Colonic mucosa (tissue), 4 donors: ENCODE data around the gene GPR146. TPM values are rescaled to one million over a fixed set of nuclear protein-coding genes. Genes with fewer than 3 reads are reported as not detected.

Experiments
- DNase-seq: peaks from one replicate; pipeline ENCODE4 v3.0.0-alpha.2; 2020
- H3K27ac ChIP-seq: fragments of 200-600 bp; one replicate; pipeline ENCODE4 v1.8.0; 2021
- H3K27me3 ChIP-seq: fragments of 200-600 bp; one replicate; pipeline ENCODE4 v1.8.0; 2021
- H3K36me3 ChIP-seq: fragments of 200-600 bp; one replicate; pipeline ENCODE4 v1.8.0; 2021
- H3K4me1 ChIP-seq: fragments of 200-600 bp; one replicate; pipeline ENCODE4 v1.8.0; 2021; ENCODE audit warnings: mild to moderate bottlenecking
- H3K4me3 ChIP-seq: fragments of 200-600 bp; one replicate; pipeline ENCODE4 v1.8.0; 2021
- H3K9ac ChIP-seq, 2 donors: one replicate each; pipeline ENCODE4 v1.7.0; 2013; ENCODE audit warnings: control low read depth in 2 of 2, low read depth in 2 of 2, low read length in 2 of 2
- H3K9me3 ChIP-seq: fragments of 200-600 bp; one replicate; pipeline ENCODE4 v1.8.0; 2021
- intact Hi-C: fragments of 100-400 bp; cut with DNase I; formaldehyde crosslinking; loops from one replicate; pipeline ENCODE4 v1.14.1; 2022
- total RNA-seq, 2 donors: library from RNA; stranded (reverse); fragmentation: NEBNext Ultra II Directional in 1 of 2; extraction: Animal tissue kit (Norgen Biotek cat#: 25700) in 1 of 2; gene quantifications; one replicate each; pipeline ENCODE4 v1.2.1, GENCODE V29; 2021
- TF ChIP-seq, protein P1 (sequence below): fragments of 200-600 bp; IDR thresholded peaks from one replicate; pipeline ENCODE4 v1.8.0; 2022; ENCODE audit warnings: antibody characterized with exemption, mild to moderate bottlenecking
- donor health status: healthy.
- donor health status: DM: no; HTN: no; CAD: no.
- donor health status: DM: no; HTN: no; CAD: no.

Gene GPR146
- total RNA-seq, 2 donors from 2014 or later = 2.9 to 9.0 TPM

DNA sequence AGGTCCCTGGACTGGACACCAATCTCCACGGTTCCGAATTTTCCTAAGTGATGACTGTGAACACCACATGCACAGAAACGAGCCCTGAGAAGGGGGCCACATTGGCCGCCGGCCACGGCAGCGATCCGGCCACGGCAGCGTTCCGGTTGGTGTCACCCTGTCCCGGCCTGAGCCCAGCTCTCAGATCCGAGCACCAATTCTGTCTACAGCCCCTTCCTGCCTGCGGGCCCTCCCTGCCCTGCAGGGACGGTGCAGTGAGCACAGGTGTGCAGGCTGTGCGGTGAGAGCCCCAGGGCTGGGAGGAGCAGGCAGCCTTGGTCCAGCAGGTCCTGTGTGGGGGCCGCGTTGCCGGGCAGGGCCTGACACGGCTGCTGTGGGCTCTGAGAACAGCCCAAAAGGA lies 29.7 kb upstream of the GPR146 start:
- TF ChIP-seq, protein P1, sequence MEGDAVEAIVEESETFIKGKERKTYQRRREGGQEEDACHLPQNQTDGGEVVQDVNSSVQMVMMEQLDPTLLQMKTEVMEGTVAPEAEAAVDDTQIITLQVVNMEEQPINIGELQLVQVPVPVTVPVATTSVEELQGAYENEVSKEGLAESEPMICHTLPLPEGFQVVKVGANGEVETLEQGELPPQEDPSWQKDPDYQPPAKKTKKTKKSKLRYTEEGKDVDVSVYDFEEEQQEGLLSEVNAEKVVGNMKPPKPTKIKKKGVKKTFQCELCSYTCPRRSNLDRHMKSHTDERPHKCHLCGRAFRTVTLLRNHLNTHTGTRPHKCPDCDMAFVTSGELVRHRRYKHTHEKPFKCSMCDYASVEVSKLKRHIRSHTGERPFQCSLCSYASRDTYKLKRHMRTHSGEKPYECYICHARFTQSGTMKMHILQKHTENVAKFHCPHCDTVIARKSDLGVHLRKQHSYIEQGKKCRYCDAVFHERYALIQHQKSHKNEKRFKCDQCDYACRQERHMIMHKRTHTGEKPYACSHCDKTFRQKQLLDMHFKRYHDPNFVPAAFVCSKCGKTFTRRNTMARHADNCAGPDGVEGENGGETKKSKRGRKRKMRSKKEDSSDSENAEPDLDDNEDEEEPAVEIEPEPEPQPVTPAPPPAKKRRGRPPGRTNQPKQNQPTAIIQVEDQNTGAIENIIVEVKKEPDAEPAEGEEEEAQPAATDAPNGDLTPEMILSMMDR = no peak
- Histone ChIP-seq H3K4me1 (no peaks in the 10 kb centered on the region), H3K9ac (no peak overlapping the region), H3K4me3 (no peak overlapping the region), H3K27ac (no peak overlapping the region), H3K27me3 (no peaks in the 10 kb centered on the region), H3K9me3 (no peaks in the 10 kb centered on the region), H3K36me3 (no peaks in the 10 kb centered on the region)
- intact Hi-C loops = no loop called here
- DNase-seq = no peak

DNA sequence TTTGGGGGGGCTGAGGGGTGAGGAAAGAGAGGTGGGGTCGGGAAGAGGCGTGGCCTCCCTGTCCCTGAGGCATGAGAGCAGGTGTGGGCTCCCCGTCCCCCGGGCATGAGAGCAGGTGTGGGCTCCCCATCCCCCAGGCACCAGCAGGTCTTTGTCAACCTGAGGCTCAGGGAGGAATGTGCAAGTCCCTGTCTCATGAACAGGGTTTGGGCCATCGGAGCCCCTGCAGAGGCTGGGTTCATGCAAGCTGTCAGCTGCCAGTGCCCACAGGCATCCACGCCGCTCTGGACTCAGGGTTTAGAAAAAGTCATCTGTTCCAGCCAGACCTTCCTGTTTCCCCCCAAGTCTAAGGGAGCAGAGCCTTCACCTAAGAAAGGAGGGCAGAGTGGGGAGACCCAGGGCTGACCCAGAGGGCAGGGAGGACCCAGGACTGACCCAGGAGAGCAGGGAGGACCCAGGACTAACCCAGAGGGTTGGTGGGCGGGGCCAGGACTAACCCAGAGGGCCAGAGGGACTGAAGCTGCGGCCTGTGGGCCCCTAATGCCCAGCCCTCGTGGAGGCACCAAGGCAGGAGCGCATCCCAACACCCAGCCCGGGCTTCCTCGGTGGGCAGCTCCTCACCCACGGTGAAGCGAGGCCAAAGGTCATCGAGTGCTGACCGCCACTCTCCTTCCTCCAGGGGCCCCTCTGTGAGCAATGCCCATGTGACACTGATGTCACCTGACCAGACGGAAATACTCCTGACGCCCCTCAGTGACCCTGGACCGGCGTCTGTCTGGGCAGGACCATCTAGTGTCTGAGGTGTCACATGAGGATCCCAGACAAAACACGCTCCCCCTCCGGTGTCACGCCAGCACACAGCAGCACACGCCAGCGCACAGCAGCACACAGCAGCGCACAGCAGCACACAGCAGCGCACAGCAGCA lies 28.9 kb upstream of the GPR146 start:
- Histone ChIP-seq H3K4me1 (no peaks in the 10 kb centered on the region), H3K9me3 (no peaks in the 10 kb centered on the region), H3K27me3 (no peaks in the 10 kb centered on the region), H3K4me3 (no peak overlapping the region), H3K36me3 (no peaks in the 10 kb centered on the region), H3K27ac (no peak overlapping the region), H3K9ac (no peak overlapping the region)
- intact Hi-C loops = no loop called here
- TF ChIP-seq, protein P1 = no peak
- no peak for DNase-seq

DNA sequence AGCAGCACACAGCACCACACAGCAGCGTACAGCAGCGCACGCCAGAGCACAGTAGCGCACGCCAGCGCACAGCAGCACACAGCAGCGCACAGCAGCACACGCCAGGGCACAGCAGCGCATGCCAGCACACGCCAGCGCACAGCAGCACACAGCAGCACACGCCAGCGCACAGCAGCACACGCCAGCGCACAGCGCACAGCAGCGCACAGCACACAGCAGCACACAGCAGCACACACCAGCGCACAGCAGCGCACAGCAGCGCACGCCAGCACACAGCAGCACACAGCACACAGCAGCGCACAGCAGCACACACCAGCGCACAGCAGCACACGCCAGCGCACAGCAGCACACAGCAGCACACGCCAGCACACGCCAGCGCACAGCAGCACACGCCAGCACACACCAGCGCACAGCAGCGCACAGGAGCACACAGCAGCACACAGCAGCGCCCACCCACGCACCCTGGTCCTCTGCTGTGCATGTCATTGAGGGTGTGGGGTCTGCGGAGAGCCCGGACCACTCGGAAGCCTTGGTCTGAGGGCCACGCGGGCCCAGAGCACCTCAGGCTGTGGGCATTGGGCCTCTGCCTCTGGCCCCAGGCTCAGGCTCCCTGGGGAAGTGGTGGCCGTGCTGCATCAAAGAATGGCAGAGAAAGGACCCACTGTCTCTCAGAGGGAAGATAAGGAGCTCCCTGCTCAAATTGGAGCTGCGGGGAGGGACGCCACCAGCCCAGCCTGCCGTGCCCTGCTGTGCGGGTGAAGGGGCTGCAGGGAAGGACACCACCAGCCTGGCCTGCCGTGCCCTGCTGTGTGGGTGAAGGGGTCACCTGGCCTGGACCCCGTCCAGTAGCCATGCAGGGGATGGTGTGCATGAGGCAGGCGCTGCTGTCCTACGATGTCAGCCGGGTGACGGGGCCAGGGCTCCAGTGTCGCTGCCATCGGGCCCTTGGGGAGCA lies 27.5 kb upstream of the GPR146 start:
- TF ChIP-seq, protein P1 = no peak
- no peak overlapping the region for H3K27ac ChIP-seq
- no peaks in the 10 kb centered on the region for H3K9me3 ChIP-seq
- no peaks in the 10 kb centered on the region for H3K4me1 ChIP-seq
- DNase-seq = no peak
- H3K36me3 ChIP-seq = no peaks in the 10 kb centered on the region
- intact Hi-C loops = no loop called here
- no peak overlapping the region for H3K9ac ChIP-seq
- no peak overlapping the region for H3K4me3 ChIP-seq
- no peaks in the 10 kb centered on the region for H3K27me3 ChIP-seq

DNA sequence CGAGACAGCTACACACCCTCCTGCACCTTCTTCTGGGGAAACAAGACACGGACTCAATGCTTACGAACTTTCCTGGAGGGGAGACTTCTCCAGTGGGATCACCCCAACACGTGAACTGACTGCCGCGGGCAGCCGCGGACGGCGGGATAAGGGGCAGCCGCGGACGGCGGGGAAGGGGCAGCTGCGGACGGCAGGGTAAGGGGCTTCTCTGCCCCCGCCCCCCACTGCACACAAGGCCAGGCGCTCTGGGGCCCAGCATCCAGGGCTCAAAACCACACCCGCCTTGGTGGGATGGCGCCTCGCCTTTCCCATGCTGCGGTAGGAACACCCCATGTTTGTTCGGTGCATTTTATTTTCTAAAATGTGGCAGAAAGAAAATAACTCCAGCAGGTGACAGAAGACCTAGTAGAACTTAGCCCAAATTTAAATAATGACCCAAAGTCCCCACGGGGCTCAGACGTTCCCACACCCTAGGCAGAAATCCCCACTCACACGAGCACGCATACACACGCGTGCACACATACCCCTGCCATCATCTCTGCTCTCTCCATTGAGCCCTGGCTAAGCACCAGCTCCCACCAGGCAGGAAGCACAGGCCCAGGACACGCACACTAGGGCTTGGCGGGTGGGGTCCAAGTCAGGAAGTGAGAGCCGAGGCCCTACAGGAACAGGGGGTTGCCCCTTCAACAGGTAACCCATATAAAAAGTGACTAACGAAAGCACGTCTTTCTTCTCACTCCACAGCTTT lies 26.6 kb upstream of the GPR146 start:
- Histone ChIP-seq H3K27me3 (no peaks in the 10 kb centered on the region), H3K36me3 (no peaks in the 10 kb centered on the region), H3K4me3 (no peak overlapping the region), H3K27ac (no peak overlapping the region), H3K9ac (no peak overlapping the region), H3K9me3 (no peaks in the 10 kb centered on the region), H3K4me1 (no peaks in the 10 kb centered on the region)
- TF ChIP-seq, protein P1 = no peak
- intact Hi-C loops = no loop called here
- no peak for DNase-seq

DNA sequence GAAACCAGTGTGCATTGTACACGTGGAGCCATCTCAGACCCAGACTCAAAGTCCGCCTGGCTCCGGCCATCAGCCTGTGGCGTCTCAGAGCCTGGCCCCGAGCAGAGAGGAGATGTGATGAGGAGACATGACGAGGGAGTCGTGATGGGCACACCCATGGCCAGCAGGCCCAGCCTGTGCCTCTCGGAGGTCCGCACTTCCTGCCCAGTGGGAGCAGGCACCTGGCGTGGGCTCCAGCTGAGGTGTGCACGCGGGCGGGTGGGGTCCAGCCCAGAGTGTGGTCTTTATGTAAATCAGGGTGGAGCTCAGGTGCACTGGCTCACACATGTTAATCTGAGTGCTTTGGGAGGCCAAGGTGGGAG lies 26.0 kb upstream of the GPR146 start:
- TF ChIP-seq, protein P1 = no peak
- H3K9me3 ChIP-seq = no peaks in the 10 kb centered on the region
- no peaks in the 10 kb centered on the region for H3K27me3 ChIP-seq
- H3K4me3 ChIP-seq = no peak overlapping the region
- intact Hi-C loops = no loop called here
- no peaks in the 10 kb centered on the region for H3K36me3 ChIP-seq
- no peak for DNase-seq
- H3K27ac ChIP-seq = no peak overlapping the region
- no peak overlapping the region for H3K9ac ChIP-seq
- no peaks in the 10 kb centered on the region for H3K4me1 ChIP-seq
